ENCODE data around the gene CFAP221.
A peak's percentile ranks its signal among the peaks of the same experiment; 100 is the strongest.

Gene CFAP221

DNA sequence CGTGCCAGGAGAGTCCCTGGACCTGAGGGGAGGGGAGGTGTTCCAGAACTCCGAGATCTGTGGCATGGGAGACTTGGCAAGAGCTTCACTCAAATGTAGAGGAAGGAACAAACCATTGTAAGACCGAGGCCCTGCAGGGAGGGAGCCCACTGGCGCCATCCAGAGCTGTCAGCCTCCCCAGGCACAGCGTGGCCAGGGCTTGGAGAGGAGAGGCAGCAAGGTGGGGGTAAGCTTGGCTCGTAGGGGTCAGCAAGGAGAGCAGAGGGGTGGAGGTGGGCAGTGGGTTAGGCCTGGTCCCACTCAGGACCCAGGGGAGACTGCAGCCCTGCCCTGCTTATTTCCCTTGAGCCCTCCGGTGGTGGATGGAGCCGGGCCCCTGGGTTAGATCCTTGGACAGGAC, 138.3 kb downstream of the CFAP221 start:
- DNase-seq = no peak

DNA sequence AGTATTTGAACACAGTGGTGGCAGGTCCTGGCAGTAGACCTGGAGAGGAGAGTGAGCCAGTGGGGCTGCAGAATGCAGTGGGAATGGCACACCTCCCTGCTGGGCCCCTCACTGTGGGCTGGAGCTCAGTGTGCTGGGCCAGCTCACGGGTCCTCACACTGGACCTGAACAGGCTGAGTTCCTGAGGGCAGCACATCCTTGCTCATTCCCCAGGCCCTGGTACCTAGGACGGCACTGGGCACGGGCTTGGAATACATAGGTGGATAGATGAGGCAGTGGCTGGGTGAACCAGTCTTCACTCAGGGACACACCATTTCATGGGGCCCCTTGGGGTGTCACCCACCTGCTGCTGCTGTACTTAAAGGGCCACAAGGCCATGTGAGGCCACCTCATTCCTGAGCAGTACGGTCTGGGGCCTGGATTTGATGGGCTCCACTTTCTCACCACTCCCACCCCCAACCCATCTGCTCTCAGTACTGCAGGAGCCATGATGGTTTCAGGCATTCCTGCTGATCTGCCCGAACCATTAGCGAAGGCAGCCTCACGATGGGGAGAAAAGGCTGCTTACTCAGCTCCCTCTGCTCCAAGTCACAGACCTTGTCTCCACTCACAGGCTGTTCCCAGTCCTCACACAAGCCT, 138.9 kb downstream of the CFAP221 start:
- no peak for DNase-seq

- DNase-seq = no peak
These were observed 139.6 kb downstream of the CFAP221 start for GRCh38 chr2:119683713-119684443.

DNA sequence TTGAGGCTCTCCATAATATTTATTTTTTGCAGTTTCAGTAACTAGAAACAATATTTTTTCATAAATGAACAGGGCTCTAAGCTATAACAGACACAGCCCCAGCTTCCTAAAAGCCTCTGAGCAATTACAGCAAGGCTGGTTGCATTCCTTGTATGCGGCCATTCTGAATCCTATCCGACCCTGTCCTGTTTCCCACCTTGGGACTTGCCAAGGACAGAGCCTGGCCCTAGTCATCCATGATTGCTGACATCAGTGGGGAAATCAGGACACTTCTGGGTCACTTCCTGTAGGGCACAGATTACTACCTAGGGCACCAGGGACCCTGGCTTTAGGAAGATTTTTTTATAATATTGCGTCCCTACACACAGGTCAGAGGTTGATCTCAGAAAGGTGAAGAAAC, 140.3 kb downstream of the CFAP221 start:
- no peak for DNase-seq

DNA sequence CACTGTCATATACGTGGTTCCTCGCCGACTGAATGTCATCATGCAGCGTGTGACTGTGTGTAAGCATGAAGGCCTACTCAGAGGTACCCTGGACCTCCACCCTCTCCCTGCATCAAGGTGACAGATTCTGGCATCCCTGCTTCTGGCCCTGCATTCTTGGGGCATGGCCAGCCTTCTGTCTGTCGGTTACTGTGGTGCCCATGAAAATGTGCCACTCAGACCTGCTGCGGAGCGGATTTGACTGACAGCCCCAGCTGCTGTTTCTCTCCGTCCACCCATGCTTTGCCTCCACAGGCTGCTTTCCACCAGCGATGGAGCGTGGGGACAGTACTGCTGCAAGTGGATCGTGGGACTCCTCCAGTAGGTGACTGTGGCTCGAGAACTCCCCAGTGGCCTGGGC, 144.4 kb downstream of the CFAP221 start:
- DNase-seq = no peak

DNA sequence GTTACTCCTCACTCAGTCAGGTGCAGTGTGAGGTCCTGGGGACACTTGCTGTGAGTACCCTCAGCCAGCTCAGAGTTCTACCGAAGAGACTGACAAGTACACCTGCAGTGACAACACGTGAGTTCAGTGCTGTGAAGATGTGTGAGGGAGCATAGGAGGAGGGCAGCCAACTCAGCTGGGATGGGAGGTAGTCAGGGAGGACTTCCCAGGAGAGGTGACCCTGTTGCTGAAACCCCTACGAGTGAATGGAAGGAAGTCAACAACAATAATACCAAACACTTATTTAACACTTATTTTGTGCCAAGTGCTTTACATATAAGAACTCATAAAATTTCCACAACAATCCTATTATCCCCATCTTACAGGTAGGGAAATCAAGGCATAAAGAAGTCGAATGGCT, 145.0 kb downstream of the CFAP221 start:
- DNase-seq = no peak

DNA sequence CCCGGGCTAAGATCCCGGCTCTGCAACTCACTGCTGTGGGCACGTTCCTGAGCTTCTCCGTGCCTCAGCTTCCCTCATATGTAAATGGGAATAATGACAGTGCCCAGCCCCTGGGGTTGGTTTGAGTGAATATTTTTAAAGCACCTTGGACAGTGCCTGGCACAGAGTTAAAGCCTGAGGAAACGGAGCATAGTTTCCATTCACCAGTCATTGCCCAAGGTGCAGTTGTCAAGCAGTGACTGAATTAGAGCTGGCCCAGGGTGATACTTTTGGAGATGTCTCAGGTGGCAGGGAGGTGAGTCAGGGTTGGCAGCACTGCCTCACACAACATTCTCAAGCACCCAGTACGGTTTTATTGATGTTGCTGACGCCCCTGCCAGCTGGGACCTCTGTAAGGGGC, 146.9 kb downstream of the CFAP221 start:
- DNase-seq = no peak

GRCh38 chr2:119691651-119692245, 147.5 kb downstream of the CFAP221 start:
- no peak for DNase-seq

DNA sequence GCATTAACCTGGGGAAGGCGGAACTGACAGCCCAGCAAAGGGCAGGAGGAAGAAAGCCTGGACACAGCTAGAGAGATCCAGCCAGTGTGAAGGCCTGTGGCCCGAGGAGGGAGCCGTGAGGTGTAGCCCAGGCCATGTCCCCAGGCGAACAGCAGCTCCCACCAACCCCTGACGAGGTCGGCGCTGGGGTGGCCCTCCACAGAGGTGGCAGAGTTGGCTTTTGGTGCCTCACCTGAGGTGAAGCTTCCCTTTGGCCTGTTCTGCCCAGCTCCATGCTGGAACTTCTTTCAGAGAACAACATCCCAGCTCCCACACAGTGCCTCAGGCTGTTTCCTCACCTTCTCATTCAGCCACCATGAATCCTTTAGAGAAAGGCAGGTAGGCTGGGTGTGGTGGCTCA, 148.1 kb downstream of the CFAP221 start:
- DNase-seq = no peak

GRCh38 chr2:119692954-119693353, 148.7 kb downstream of the CFAP221 start:
- no peak for DNase-seq

- no peak for DNase-seq
These were observed 149.3 kb downstream of the CFAP221 start for GRCh38 chr2:119693567-119693966.

GRCh38 chr2:119693967-119694366, 149.7 kb downstream of the CFAP221 start:
- DNase-seq = no peak

GRCh38 chr2:119694470-119694844, 150.2 kb downstream of the CFAP221 start:
- no peak for DNase-seq

DNA sequence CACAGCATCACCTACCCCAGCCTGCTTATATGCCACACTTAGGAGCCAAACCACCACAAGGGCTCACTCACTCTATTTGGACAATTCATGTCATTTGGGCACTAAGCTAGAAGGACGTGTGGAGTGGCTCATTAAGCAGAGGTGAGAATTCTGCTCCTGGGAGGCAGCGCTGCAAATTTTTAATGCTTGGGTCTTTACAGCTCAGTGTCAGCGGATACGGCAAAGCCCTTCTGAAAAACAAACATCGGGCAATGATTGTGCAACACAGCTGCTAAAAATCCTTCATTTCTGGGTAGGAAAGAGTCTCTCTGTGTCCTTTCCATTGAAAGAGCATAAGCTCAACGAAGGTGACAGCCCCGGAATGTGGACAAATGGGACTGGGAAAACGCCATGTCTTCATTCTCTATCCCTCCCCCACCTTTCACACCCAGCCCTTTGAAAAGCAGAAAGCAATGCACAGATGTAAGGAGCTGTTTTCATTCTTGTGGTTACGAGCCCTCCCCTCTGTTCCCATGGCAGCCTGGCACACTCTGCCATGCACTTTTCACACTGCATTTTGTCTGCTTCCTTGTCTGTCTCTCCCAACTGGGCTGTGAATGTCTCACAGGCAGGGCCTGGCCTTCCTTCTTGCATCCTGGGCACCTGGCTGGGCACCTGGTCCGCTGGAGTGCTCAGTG, 150.7 kb downstream of the CFAP221 start:
- DNase-seq = no peak

GRCh38 chr2:119696005-119696404, 151.8 kb downstream of the CFAP221 start:
- no peak for DNase-seq

GRCh38 chr2:119696494-119697030, 152.3 kb downstream of the CFAP221 start:
- DNase-seq = no peak

- peak; percentile 29 to 30 for DNase-seq
These were observed 153.2 kb downstream of the CFAP221 start for GRCh38 chr2:119697290-119698020.

DNA sequence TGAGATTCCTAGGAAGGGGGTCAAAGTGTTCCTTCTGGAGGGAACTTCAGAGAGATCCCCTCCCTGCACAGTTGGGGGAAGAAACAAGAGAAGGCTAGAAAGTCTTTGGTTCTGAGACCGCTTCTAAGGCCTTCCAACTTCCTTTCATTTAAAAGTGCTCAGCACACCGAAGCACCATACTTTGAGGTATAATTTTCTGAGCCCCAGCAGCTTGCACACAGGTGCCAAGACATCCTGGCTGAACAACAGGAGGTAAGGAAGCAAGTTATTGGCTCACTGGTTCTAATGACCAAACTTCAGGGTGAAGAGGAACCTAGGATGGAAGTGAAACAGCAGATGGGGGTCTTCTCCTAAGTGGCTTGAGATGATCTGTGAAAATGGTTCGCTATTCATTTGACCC, 154.0 kb downstream of the CFAP221 start:
- no peak for DNase-seq

- DNase-seq = no peak
These were observed 154.9 kb downstream of the CFAP221 start for GRCh38 chr2:119699016-119699606.

- no peak for DNase-seq
These were observed 156.6 kb downstream of the CFAP221 start for GRCh38 chr2:119700866-119701265.

DNA sequence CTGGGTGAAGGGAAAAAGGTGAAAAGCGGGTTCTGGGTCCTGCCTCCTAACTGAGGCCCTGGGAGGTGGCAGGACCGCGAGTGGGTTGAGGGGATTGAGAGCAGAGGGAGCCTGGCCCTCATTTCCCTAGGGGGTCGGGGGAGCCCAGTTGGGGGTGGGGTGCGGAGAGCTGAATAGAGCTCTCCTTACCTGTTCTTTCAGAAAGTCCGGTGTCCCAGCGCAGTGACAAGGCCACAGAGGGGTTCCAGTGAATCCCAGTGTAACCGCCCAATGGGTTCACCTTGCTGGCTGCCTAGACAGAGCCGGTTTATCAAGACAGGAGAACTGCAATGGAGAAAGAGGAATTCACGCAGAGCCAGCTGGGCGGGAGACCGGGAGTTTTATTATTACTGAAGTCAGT, 157.1 kb downstream of the CFAP221 start:
- no peak for DNase-seq

DNA sequence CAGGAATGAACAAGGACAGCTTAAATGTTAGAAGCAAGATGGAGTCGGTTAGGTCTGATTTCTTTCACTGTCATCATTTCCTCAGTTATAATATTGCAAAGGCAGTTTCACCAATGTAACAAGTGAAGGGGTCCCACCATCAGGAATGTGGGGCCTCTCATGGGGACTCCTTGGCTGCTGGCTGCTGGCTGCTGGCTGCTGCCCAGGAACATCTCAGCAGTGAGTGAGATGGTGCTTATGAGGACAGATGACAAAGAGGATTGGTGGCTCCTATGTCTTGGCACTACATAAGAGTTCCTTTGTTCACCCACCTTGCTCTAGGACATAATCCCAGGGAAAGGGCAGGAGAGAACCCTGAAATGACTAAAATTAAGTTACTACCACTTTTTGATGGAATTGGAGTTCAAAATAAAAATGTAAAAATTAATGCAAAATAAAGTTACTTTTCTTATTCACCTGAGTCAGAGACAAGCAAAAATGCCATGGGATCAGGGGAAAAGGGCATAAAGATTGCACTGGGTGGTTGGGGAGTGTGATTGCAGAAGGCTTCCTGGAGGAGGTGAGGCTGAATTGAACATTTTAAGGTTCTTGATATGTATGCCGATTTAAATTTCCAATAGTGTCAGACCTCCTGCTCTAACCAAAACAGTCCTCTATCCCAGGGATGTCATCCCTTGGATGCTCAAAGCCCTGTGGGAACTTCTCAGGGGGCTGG, 158.1 kb downstream of the CFAP221 start:
- DNase-seq = no peak
